Measurements from ENCODE around the gene ZFAND4.
"Not testable (repeated sequence)": the region's sequence is repeated elsewhere in the genome, so short reads cannot be mapped to it uniquely, and the experiment has no call there.

ZFAND4 gene

DNA sequence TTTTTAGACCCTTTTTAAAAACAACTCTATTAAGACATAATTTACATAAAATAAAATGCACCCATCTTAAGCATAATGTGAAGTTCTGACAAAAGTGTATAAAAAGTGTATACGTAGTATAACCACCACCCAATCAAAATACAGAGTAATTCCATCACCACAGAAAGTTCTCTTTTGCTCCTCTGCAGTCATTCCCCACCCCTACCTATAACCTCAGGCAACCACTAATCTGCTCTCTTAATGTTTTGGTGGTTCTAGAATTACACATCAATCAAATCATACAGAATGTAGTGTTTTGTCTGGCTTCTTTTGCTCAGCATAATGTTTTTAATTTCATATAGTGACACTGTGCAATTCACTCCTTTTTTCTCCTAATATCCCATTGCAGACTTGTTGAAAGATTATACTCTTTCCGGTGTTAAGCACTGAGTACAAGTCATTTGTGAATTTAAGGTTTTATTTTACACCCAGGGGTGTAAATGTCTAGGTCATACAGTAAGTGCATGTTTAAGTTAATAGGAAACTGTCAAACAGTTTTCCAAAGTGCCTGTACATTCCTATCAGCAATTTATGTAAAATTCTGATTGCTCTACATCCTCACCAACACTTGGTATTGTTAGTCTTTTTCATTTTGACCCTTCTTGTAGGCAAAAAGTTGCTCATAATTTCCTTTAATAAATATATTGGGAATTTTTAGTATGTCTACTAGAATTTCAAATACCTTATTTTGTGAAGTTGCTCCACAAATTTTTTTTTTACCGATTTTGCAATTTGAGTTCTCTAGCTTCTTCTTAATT is 86.3 kb downstream of the ZFAND4 start:
- FAIRE-seq: no peak

DNA sequence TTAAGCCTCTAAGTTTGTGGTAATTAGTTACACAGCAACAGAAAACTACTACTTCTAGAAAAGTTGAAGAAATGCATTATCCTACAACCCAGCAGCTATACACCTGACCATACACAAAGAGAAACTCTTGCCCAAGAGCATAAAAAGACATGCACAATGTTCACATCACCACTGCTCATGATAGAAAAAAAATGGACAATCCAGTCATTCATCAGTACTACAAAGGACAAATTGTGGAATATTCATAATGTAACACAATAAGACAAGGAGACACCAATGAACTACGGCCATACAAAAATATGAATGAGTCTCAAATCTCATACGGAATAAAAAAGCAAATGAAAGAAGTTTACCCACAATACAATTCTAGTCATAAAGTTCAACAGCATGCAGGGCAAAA is 87.4 kb downstream of the ZFAND4 start:
- no peak for FAIRE-seq

DNA sequence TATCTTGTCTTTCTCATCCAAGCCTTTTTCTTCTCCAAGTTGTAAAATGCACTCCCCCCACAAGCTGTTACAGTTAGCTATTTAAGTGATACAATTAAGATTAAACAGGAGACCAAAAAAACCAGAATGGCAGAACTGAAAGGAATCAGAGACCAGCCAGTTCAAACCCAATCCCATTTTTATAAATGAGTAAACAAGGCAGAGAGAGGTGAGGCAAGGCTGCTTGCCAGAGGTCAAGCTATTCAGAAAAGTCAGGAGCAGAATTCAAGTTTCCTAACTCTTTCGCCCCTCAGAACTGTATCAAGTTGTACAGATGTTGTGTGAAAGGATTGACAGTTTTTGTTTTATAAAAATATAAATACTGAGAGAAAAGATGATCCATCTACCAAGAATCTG is 90.2 kb downstream of the ZFAND4 start:
- FAIRE-seq: no peak

DNA sequence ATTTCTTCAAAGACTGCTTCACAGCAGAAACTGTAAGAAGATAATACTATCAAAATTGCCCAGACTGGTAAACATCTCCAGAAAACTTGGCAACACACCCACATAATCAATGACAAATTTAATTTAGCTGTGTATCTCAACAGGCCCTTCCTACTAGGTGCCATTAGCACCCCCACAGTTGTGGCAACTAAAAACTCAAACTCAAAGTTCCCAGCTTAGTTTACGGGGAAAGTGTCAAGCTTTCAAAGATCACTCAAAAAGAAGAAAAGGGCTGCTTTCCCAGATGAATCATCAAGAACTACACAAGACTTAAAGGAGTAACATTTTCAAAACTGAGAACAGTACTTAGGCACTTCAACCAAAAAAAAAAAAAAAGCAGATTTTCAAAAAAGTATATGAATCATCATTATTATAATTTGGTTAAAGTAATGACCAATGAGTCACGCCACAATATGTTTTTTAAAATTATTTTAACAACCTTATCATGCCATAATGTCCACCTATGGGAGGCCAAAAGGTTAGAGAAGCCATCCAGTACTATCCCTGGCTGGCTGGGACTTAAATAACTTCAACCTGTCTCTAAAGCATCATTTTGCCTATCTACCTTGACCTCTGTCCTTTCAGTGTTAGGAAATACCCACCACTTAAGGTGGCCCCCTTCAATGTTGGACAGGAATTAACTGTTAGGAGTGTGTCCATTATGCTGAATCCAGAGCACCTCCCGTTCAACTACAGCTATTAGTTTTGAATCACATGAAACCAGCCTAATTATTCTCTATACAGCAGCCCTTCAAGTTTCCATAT is 90.8 kb downstream of the ZFAND4 start:
- FAIRE-seq: peak; percentile 51

DNA sequence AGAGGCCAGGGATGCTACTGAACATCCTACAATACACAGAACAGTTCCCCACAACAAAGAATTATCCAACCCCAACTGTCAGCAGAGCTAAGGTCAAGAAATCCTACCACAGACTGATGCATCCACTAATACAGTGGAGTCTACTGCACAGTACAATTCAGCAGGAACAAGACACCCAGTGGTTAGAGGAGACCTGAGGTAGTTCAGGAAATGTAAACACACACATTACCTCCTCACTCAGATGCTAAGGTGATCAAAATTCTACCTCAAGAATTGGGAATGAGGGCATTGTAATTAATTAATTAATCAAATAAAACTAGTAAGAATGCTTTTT is 91.4 kb downstream of the ZFAND4 start:
- FAIRE-seq: no peak

DNA sequence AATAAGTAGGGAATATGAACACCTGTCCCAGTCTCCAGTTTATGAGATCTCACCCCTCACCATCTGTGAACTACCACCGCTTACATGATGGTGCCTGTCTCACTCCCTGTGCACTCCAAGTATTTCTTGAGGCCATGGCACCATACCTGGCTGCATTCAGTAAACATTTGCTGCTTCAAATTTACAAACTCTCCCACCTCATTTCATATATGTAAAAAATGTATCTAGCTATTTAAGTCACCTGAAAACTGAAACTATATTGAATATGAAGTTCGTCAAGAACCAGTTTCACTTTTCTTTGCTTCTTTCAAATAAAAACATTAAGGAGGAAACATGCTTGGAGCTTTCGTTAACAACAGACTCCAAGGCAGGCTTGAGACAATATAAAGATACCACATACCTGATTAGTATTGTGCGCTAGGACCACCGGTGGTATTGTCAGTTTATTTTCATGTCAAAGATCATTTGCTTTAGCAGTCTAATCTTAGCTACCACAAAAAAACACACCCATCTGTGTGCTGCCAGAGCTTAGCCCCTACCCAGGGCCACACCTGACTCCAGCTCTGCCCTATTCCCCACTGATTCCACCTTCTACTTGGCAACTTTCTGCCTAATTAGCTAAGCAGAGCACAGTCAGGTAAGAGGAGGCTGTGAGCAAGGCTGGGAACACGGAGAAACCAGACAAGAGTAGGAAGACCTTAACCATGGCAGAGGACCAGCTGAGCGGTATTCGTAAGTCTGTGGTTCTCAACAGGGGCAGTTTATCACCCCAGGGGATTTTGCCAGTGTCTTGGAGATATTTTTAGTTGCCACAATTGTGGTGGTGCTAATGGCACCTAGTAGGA is 92.0 kb downstream of the ZFAND4 start:
- no peak for FAIRE-seq

DNA sequence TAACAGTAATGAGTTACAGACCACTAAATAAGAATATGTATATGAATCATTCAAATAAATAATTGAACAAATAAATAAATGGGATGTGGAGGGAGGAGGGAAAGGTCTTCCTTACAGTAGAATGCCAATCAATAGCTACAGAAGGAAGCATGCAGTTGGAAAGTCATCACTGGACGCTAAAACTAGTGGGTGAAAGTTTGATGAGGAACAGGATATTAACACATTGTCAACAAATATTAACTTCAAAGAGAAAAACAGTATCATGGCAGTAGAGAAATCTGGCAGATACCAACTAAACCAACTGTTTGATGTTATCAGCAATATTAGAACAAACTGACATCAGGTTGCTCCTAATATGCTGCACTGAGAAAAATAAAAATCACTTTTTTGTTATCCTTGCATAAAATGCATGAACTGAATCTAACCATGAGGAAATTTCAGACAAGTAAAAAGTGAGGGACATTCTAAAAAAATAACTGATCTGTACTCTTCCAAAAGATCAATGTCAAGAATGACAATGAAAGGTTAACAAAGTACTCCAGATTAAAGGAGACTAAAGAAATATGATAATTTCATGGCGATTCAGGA is 94.1 kb downstream of the ZFAND4 start:
- FAIRE-seq: no peak

DNA sequence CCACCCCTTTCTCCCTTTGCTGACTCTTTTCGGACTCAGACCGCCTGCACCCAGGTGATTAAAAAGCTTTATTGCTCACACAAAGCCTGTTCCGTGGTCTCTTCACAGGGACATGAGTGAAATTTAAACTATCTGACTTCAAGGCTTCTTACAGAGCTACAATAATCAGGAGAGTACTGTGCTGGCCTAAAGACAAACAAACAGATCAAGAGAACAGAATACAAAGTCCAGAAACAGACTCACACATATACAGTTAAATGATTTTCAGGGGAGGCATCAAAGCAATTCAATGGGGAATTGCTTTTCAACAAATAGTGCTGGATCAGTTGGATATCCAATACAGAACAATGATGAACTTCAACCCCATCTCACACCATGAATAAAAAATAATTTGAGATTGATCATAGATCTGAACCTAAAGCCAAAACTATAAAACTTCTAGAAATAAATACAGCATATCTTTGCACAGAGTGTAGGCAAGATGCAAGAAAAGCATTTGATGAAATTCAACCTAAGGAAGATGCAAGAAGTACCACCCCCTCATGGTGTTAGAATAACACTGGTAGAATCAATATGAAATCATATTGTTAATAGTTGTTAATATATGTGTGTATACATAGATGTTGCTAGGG is 96.5 kb downstream of the ZFAND4 start:
- no peak for FAIRE-seq

DNA sequence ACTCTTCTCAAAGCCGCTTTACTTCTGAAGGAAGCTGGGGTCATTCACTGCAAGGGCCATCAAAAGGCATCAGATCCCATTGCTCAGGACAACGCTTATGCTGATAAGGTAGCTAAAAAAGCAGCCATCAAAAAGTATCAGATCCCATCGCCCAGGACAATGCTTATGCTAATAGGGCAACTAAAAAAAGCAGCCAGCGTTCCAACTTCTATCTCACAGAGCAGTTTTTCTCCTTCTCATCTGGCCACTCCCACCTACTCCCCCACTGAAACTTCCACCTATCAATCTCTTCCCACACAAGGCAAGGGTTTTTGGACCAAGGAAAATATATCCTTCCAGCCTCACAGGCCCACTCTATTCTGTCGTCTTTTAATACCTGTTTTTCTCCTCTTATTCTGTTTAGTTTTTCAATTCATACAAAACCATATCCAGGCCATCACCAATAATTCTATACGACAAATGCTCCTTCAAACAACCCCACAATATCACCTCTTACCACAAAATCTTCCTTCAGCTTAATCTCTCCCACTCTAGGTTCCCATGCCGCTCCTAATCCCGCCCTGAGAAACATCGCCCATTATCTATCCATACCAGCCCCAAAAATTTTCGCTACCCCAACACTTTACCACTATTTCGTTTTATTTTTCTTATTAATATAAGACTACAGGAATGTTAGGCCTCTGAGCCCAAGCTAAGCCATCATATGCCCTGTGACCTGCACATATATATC is 97.4 kb downstream of the ZFAND4 start:
- FAIRE-seq: not testable (repeated sequence)

DNA sequence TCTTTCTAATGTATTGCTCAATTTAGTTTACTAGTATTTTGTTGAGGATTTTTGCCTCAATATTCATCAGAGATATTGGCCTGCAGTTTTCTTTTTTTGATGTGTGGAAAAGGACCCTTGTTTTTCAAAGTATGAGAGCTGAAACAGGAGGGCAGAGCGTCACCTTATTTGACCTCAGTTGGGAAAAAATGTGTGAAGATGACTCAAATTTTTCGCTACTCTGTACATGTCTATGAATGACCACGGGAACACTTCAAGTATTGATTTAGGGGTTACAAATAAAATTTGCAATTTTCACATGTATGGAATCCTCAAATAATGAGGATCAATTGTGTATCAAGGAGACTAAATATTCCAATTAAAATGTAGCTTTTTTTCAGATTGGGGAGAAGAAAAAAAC is 103.1 kb downstream of the ZFAND4 start:
- FAIRE-seq: no peak

DNA sequence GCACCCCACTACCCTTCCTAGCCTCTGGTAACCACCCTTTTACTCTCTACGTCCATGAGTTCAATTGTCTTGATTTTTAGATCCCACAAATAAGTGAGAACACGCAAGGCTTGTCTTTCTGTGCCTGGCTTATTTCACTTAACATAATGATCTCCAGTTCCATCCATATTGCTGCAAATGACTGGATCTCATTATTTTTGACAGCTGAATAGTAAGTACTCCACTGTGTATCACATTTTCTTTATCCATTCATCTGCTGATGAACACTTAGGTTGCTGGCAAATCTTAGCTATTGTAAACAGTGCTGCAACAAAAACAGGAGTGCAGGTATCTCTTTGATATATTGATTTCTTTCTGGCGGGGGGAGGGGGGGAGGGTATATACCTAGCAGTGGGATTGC is 106.2 kb downstream of the ZFAND4 start:
- FAIRE-seq: no peak

All from islet of Langerhans (tissue), 1 donor.